PC-9 (cell line): ENCODE results near the gene ADIPOQ.

Experiments
- EZH2 ChIP-seq: fragments of 200-600 bp; sonication (generic); IDR thresholded peaks from 2 replicates; pipeline ENCODE4 v1.8.0; 2017; ENCODE audit warnings: antibody characterized with exemption, low read depth
- TF ChIP-seq, protein P1 (sequence below): fragments of 200-600 bp; sonication (generic); conservative IDR thresholded peaks from 2 replicates; pipeline ENCODE4 v1.6.1; 2017; ENCODE audit warnings: mixed run types, antibody characterized with exemption, mild to moderate bottlenecking, moderate library complexity

GRCh38 chr3:186844908-186845307, 2.4 kb downstream of the ADIPOQ start:
- TF ChIP-seq, protein P1, sequence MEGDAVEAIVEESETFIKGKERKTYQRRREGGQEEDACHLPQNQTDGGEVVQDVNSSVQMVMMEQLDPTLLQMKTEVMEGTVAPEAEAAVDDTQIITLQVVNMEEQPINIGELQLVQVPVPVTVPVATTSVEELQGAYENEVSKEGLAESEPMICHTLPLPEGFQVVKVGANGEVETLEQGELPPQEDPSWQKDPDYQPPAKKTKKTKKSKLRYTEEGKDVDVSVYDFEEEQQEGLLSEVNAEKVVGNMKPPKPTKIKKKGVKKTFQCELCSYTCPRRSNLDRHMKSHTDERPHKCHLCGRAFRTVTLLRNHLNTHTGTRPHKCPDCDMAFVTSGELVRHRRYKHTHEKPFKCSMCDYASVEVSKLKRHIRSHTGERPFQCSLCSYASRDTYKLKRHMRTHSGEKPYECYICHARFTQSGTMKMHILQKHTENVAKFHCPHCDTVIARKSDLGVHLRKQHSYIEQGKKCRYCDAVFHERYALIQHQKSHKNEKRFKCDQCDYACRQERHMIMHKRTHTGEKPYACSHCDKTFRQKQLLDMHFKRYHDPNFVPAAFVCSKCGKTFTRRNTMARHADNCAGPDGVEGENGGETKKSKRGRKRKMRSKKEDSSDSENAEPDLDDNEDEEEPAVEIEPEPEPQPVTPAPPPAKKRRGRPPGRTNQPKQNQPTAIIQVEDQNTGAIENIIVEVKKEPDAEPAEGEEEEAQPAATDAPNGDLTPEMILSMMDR = no peak
- TF ChIP-seq EZH2 = no peak
